Measurements from ENCODE around the gene CAMK2D.

The CAMK2D gene

DNA sequence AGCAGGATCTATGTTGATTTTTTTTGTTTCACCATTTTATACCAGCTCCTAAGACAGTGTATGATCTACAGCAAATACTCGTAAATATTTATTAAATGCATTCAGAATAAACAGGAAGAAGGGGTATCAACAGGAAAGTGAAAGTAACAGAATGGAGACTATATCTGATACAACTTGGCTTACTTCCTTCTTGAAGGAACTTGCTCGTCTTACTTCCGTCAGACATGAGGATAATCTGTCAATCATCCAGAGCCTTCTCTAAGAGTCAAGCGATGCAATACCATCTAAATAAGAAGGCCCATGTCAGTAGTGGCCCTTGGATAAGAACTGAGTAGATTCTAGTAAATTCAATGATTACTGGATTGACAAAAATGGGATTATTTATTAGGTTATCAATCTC lies 84.2 kb downstream of the CAMK2D start:
- no peak for FAIRE-seq

DNA sequence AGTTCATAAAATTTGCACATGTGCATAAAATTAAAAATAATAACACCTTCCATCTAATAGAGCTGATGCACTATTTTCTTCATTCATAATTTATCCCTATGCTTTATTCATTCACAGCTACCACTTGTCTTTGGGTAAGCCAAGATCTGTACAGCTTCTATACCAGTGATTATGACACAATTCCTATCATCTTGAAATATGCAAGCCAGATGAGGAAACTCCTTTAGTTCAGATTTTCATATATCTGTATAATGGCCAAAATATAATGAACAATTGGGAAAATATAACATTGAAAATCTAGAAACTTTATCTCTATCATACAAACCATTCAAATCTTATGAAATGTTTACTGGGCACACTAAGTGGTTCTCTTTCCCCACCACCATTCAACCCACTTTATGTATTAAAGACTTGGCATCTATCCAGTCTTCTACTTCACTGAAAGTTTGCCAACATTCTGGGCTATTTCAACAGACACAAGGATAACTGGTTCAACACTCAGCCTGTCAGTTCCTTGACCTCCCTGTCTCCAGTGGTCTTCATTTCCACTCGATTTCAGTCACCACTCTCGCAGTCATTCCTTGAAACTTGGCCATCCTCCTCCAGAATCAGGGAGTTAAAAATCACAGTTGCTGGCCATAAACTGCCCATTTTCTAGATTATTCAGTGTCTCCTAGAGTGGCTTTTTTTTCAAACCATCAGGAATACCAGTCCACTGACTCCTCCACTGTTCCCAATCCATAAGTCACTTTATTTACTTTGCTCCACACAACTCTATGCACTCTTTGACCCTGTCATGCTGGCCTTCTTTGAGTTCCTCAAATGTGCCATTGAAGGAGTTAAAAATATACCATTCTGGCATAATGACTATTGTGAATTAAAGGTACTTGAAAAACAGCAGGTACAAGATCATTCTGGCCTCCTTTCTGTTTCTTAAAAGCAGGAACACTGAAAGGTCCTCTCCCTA lies 85.5 kb downstream of the CAMK2D start:
- FAIRE-seq = no peak

DNA sequence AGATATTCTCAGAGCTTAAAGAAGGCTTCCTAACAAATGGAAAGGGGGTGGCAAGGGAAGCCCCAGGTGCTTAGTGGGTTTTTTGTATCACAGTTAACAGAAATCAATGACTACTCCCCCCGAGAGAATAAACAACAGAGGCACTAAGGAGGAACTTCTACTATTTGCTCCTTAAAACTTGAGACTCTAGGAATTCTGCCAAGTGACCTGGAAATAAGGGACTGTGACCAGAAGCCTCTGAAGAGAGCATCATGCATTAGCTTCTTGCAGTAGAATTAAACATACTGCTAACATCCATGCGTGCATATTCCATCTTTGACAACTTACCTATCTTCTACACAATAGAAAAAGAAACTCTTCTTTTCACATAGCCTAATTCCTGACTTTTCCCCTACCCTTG lies 86.8 kb downstream of the CAMK2D start:
- no peak for FAIRE-seq

DNA sequence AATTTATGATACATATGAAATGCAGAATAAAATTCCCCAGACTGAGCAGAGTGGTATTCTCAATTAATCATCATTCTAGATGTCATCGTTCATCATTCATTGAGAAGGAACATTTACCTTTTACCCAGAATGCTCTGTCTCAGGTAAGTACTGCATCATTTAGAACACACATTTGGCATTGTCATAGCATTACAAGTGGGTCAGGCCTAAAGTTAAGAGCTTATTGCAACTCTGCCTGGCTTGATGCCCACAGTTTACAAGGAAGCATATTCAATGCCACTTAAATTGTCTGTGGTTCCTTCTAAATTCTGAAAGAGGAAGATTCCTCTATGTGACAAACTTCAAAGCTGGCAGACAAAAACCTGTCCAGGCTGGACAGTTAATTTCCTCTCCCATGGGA lies 87.3 kb downstream of the CAMK2D start:
- no peak for FAIRE-seq

DNA sequence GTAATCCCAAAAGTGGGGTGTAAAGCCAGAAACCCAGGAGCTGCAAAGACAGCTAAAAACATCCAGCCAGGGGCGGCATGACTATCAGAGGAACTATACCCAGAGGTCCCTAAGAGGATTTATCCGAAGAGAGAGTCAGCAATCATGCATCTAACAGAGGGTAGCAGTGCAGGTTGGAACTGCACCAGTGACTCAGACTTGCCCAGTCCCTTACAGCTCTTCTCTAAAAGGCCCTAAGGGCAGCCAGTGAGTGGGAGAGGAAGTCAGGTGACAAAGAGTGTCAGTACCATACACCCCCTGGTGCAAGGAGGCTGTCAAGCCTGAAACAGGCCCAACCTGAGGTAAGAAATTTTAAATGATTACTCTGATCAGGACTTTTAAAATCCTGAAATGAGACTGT lies 88.1 kb downstream of the CAMK2D start:
- FAIRE-seq = no peak

DNA sequence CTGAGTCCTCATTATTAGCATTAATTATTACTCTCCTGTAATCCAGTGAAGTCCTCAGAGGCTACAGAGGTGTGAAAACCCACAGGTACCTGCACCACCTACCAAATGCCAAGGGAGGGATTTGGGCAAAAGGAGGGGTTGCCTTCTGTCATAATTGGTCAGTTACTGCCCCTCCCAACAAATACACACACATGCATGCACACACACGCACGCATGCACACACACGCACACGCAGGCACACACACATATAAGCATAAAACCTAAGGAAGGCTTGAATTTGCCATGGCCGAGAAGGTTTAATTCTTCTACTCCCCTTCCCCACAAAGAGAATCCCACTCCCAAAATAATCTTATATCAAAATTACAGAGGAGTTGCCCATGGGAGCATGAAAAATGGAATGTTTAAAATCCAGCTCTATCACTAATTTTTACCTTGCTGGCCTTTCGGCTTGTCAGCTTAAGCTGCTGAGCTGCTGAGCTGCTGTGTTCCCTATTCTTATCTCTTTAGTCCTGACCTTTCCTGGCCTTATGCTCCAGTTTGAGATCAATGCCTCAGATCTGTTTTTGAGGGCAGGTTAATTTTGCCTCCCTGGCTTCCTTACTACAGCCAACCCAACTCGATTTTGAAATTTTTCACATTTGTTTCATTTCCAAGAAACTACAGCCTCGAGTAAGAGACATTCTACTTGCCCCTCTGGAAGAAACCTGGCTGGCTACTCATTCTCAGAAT lies 95.0 kb downstream of the CAMK2D start:
- no peak for FAIRE-seq

DNA sequence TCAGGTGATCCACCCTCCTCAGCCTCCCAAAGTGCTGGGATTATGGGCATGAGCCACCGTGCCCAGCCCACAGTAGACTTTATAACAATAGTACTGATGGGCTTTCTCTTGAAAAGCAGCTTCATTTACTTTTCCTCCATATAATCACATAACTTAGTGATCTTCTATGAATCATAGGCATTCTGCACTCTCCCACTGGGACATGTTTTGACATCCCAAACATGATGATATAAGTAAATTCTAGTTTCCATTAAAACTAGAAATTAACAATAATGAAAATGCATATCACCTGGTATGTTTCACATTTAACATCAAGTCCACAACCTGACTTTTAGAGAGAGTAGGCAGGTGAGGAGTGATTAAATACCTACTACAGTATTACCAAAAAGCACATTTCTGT lies 96.5 kb downstream of the CAMK2D start:
- FAIRE-seq = no peak

DNA sequence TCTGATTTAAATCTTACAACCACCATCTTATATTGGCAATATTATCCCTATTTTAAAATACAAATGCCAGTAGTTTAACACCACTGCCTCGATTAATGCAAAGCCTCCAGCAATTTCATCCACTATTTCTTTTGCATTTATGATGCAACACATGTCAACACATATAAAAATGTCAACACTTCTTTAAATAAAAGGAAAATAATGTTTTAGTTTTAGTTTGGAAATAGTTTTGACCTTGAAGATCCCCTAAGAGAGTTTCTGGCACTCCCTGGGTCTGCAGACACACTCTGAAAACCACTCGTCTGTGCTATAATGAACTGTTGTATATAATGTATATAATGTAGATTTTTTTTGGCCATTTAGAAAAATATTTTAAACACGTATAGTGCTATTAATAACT lies 99.0 kb downstream of the CAMK2D start:
- FAIRE-seq = no peak

DNA sequence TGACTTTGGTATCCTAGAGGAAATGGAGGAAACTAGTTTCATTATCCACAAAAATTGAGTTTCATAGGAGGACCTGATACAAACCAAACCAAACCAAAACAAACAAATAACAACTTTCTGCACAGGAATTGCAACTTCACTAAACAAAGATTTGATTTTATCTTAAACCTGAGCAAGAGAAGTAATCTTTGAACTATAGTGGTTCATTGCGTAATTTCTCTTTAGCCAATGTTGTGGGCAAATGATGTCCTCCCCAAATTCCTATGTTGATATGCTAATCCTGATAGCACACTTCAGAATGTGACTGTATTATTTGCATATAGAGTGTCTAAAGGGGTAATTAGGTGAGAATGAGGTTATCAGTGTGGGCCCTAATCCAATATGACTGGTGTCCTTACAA lies 102.4 kb downstream of the CAMK2D start:
- no peak for FAIRE-seq

DNA sequence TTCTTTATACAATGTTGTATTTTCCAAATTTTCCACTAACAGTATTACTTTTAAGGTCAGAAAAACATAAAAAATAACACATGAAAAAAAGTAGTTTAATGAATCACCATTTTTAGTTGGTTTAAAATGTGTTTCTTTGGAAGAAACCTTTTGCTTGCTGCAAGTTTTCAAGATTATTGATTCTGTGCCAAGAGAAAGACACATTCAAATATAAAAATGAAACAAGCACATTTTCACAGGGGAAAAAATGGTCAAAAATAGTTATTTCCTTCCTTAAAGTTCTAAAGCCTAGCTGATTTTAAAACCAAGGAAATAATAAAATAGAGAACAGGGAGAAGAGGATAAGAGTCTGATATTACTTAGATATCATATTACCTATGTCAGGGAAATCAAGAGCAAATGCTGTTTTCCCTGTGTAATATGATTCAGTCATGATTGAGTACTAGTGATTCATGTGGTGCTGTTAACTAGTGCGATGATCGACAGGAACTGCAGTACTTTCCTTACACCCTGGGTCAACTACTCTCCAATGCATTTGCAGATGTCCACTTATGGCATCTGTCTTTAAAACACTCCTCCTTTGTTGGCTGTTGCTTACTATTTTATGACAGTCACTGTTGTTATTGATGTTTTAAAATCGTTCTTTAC lies 103.8 kb downstream of the CAMK2D start:
- no peak for FAIRE-seq

DNA sequence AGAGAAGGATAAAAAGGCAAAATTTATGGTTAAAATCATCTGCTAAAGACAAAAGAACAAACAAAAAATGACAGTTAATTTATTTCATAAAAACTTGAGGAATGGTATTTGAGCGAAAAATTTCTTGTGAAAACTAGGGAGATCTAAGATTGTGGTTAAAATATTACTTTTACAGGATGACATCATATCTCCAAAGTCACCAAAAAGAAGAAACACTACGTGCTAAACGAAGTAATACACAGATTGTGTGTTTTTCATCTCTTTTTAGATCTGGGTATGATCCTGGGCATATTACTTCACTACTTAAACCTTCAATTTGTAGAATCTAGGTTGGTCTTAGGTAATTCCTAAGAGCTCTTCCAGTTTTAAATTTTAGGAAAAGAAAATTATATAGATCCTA lies 107.7 kb downstream of the CAMK2D start:
- no peak for FAIRE-seq

DNA sequence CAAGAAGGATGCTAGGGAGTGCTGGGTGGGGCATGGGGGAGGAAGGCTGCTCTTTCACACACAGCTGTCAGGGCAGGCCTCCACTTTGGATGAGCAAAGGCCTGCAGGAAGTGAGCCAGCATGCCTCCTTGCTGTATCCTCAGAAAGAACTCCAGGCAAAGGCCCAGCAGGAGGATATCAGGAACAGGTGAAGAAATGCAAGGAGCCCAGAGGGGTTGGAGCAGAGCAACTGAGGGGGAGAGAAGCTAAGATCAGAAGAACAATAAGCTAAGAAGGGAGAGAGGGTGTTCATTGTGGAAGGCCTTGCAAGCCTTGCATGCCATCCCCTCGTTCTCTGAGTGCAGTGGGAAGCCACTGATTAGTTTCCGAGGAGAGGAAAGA lies 115.1 kb downstream of the CAMK2D start:
- no peak for FAIRE-seq

DNA sequence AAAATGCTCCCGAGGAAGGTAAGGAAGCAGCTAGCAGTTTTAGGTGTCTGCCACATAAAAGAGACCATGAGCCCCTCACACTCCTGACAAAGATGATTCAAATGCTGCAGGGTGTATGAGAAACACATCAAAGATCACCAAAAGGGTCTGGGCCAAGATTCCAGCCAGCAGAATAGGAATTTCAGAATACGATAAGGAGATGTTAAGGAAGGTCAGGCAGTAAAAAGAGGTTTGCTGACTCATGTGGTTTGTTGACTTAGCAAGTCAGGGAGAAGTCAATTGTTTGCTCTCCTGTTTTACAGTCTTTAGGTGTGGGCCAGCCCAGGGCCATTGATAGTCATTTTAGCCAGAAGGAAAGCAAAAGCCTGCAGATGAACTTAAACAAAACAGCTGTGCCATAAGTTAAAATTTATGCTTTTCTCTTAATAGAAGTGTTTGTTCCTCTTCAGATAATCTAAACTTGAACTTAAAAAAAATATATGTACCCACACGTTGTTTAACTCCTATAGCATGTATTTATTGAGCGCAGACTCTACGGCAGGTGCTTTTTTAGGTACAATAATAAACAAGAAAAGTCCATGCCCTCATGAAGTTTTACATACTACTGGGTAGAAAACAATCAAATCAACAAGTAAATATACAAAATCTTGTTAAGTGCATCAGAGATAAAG lies 115.6 kb downstream of the CAMK2D start:
- no peak for FAIRE-seq

DNA sequence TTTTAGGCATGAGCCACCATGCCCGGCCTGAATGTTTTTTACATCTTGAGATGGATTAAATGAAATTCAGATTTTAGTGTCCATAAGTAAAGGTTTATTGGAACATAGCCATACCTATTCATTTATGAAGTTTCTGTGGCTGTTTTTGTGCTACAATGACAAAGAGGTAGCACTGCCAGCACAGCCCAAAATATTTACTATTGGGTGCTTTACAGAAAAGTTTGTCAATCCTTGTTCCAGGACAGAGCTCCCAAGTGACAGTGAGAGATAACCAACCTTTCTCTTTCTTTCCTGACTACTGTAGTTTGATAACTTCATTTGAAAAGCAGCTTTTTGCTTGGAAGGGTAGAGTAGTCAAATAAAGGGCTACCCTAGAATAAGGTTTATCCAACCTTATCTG lies 116.2 kb downstream of the CAMK2D start:
- no peak for FAIRE-seq

DNA sequence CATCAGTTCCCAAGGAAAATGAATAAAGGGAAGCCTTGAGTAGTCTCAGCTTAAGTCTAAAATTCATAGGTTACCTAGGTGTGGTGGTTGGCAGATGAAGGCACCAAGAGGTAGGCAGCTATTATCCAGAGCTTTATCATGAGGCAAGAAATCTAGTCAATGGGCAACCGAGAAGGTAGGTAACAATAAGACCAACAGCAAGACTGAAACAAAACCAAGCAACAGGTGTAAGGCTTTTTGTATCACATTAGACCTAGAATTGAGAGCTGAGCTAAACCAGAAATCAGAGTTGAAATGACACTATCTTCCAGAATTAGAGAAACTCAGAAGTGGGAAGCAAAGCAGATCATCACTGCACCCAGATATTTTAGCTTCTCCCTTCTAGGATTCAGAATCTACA lies 117.1 kb downstream of the CAMK2D start:
- FAIRE-seq = no peak

DNA sequence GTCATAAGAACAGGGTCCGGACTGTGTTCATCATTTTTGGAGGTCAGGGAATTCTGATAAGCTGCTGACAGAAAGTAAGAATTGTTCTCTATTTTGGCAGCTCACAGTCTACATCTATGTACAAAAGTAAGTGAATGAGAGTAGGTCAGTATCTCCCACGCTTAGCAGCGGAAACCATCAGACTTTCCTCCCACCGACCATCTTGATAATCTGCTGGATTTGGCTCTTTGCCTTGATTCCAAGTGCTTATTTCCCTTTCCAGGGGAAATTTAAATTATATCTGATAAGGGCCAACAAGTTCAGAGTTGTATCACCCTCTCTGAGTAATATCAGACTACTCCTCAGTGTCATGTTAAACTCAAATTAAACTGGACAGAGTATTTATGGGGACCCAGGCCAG lies 118.0 kb downstream of the CAMK2D start:
- no peak for FAIRE-seq

DNA sequence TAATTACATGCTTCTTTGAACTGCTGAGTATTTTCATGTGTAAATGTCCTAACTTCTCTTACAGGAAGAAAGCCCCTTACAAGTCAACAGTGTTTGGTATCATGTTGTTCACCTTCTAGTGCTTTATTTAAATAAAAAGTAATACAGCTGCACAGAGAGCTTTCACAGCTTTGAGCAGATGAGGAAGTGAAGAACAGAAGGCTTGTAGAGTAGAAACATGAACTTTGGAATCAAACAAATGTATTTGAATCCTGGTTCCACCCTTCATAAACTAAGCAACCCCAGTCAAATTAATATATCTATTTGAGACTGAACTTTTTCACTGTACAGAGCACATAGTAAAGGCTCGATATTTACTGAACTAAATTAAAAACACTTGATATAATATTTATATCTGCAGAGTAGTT lies 120.5 kb downstream of the CAMK2D start:
- no peak for FAIRE-seq

DNA sequence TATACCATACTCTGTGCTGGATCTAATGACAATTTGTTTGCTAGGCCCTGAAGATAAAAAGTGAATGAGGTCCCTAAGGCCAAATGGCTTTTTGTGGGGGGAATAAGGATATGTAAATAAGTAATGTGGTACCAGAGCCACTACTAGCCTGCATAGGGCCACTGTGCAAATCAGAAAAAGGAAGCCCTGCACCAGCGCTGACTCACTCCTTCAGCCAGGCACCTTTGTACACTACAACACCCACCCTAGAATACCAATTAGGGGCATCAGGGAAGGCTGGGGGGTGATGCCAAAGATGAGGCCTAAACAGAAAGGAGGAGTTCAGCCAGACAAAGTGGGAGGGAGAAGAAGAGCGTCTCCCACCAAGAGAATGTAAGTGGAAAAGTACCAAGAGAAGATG lies 122.2 kb downstream of the CAMK2D start:
- no peak for FAIRE-seq

DNA sequence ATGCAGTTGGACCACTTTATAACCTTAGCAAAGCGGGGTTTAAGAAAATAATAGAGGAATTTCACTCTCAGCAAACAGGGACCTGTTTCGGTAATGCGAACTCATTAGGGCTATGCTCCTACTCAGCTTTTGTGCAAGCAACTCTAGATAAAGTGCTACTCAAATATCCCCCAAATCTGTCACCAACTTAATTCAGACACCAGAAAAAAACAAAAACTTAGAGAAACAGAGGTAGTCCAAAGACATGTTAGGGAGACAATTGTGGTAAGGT lies 123.0 kb downstream of the CAMK2D start:
- FAIRE-seq = no peak

DNA sequence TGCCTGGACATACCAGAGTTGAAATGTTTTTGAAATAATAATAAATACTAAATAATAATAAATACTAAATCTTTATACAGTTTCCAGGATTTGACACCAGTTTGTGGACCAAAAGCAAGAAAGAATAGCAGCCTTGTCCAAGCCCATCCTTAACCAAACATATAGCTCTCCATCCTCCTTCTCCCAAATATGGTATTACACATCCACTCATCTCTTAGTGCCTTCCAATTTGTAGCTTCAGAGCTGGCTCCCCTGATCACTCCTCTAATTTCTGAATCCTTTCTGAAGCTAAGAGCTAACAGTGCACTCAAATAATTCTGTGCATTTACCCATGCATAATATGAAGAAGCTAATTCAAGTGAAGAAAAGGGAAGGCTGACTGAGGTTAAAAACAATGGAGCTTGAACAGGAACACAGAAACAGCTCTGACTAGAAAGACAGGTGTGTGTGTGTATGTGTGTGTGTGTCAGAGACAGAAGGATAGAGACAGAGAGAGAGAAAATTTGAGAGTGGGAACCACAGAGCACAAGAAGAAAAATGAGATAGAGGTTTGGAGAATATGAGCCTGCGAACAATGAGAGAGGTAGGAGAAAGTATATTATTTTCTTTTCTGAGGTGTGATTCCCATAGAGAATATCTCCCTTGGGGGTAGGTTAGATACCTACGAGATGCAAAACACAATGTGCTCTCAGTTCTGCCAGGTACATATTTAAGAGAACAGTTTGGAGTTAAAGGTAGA lies 123.5 kb downstream of the CAMK2D start:
- FAIRE-seq = no peak

DNA sequence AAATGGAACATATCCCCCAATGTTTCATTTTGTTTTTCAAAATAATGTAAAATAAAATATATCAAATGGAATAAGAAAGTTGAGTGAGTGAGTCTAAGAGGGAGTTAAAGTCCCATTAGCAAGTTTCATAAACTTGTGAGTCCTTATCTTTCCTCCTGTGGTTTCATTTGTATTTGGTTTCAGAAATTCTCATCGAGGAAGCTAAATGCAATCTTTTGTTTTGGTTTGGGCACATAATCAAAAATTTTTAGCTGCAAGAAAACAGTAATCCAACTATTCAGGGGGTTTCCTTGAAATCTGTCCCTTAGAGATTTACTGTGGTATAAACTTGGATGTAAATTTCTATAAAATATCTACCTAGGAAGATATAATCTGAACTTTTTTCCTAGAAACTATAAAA lies 124.2 kb downstream of the CAMK2D start:
- FAIRE-seq = no peak

DNA sequence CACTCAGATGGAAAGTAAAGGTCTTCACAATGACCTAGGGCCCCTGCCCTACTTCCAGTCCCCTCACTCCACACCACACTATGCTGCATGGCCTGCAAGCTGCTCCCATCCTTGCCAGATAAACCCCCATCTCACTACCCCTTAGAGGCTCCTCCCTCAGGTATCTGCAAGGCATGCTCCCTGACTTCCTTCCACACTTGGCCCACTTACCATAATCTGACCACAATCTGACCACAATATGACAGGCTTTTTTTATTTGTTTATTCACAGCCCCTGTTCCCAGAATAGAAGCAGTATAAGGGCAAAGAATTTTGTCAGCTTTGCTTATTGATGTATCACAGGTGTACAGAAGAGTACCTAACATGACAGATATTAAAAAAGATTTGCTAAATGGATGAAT lies 124.7 kb downstream of the CAMK2D start:
- no peak for FAIRE-seq

DNA sequence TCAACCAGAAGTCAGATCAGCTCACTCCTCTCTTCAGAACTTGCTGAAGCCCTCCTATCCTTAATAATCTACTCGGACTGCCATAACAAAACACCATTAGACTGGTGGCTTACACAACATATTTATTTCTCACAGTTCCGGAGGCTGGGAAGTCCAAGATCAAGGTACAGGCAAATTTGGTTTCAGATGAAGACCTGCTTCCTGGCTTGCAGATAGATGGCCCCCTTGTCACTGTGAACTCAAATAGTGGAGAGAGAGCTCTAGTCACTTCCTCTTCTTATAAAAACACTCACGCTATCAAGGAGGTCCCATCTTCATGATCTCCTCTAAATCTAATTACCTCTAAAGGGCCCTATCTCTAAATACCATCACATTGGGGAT lies 125.1 kb downstream of the CAMK2D start:
- no peak for FAIRE-seq
